Panc1 (cell line): ENCODE results near the gene FECH. TPM values are rescaled to one million over a fixed set of nuclear protein-coding genes. Genes with fewer than 3 reads are reported as not detected.
"Not testable (repeated sequence)": the region's sequence is repeated elsewhere in the genome, so short reads cannot be mapped to it uniquely, and the experiment has no call there.

Experiments
- ATAC-seq: fragments of 200-7000 bp; cut with Tn5 transposase; 2 replicates; pipeline ENCODE4 v1.9.1; 2020; ENCODE audit warnings: mild to moderate bottlenecking, moderate library complexity
- BruUV-seq: library from RNA; stranded (reverse); fragments of 400-500 nt; replicated peaks from 2 replicates; lab custom pipeline; 2021; lab: Mats Ljungman, UMichigan
- CTCF ChIA-PET: fragments of 300-600 bp; sonication (Branson Sonifier 250); formaldehyde crosslinking; loops from one replicate; lab custom pipeline; 2022; ENCODE audit warnings: antibody characterized with exemption; lab: Charles Lee
- POLR2A ChIA-PET: fragments of 300-600 bp; sonication (Branson Sonifier 250); formaldehyde crosslinking; loops from one replicate; lab custom pipeline; 2022; ENCODE audit warnings: antibody characterized with exemption; lab: Charles Lee
- DNase-seq: peaks from one replicate; pipeline ENCODE4 v3.0.0-alpha.2; 2010; ENCODE audit warnings: low read depth, low spot score
- H3K27ac ChIP-seq: 2 replicates; pipeline ENCODE4 v1.5.1; 2011; ENCODE audit warnings: mild to moderate bottlenecking, low read length, inconsistent platforms
- H3K27me3 ChIP-seq: fragments of 200-500 bp; sonication (Bioruptor generic); 2 replicates; pipeline ENCODE4 v1.6.0; 2014; ENCODE audit warnings: low read length, inconsistent platforms; ENCODE audit not compliant: control insufficient read depth, insufficient read depth
- H3K36me3 ChIP-seq: fragments of 200-500 bp; sonication (Bioruptor generic); 2 replicates; pipeline ENCODE4 v1.5.1; 2014; ENCODE audit warnings: inconsistent platforms, mild to moderate bottlenecking, low read length, moderate library complexity; ENCODE audit not compliant: control insufficient read depth, insufficient read depth
- H3K4me1 ChIP-seq: 2 replicates; pipeline ENCODE4 v1.5.1; 2011; ENCODE audit warnings: inconsistent platforms, mild to moderate bottlenecking, low read length, moderate library complexity; ENCODE audit not compliant: control insufficient read depth, insufficient read depth
- H3K4me3 ChIP-seq, 2 experiments: 2 replicates each; pipeline ENCODE4 v1.5.1; 2011 to 2012; ENCODE audit warnings: low read depth in 2 of 2, low read length in 2 of 2, mild to moderate bottlenecking in 2 of 2, inconsistent platforms in 1 of 2, moderate library complexity in 1 of 2
- H3K9me3 ChIP-seq: fragments of 200-500 bp; sonication (Bioruptor generic); 2 replicates; pipeline ENCODE4 v1.5.1; 2014; ENCODE audit warnings: low read depth, mild to moderate bottlenecking, inconsistent platforms, low read length, moderate library complexity; ENCODE audit not compliant: control insufficient read depth, insufficient read depth
- CTCF ChIP-seq: fragments of 450-650 bp; IDR thresholded peaks from 2 replicates; pipeline ENCODE4 v1.5.1; 2017; ENCODE audit warnings: mild to moderate bottlenecking
- POLR2AphosphoS5 ChIP-seq: IDR thresholded peaks from 2 replicates; pipeline ENCODE4 v1.6.1; 2012; ENCODE audit warnings: mild to moderate bottlenecking, low read depth, low read length, moderate library complexity
- SIN3A ChIP-seq: IDR thresholded peaks from 2 replicates; pipeline ENCODE4 v1.6.1; 2012; ENCODE audit warnings: low read depth, mild to moderate bottlenecking, low read length, moderate library complexity, borderline replicate concordance; ENCODE audit not compliant: insufficient read depth
- TCF7L2 ChIP-seq: IDR thresholded peaks from 2 replicates; pipeline ENCODE4 v1.6.1; 2011; ENCODE audit warnings: mild to moderate bottlenecking, low read depth, low read length, inconsistent platforms
- in situ Hi-C: cut with HindIII; loops from 2 replicates; pipeline ENCODE4 v1.10.0; 2016; ENCODE audit warnings: low sequenced_read_pairs, low pct_unique_long_range_greater_than_20kb
- intact Hi-C: fragments of 100-400 bp; cut with micrococcal nuclease; formaldehyde crosslinking; loops from one replicate; pipeline ENCODE4 v1.10.0; 2022; ENCODE audit not compliant: unreplicated experiment
- total RNA-seq: library from RNA; stranded (reverse); gene quantifications from one replicate; pipeline ENCODE4 v1.2.1, GENCODE V29; 2021; ENCODE audit not compliant: unreplicated experiment
- TF ChIP-seq, protein P1 (sequence below), 2 experiments: IDR thresholded peaks; 2 replicates each; pipeline ENCODE4 v1.6.1; 2011 to 2012; ENCODE audit warnings: low read depth in 2 of 2, control low read depth in 1 of 2, low read length in 1 of 2, mild to moderate bottlenecking in 1 of 2, moderate library complexity in 1 of 2; ENCODE audit not compliant: insufficient read depth in 1 of 2

The FECH gene
- total RNA-seq, 1 experiment from 2014 or later: 25.2 TPM

- DNase-seq: no peak
- Histone ChIP-seq H3K27ac (no peak overlapping the region), H3K36me3 (no peaks in the 10 kb centered on the region; the same call in 1 of the 2 replicates), H3K27me3 (no peaks in the 10 kb centered on the region), H3K4me1 (no peaks in the 10 kb centered on the region), H3K4me3 (no peak overlapping the region), H3K9me3 (no peaks in the 10 kb centered on the region)
- in situ Hi-C loops (no loop called here), intact Hi-C loops (no loop called here)
- no TSS peak for BruUV-seq
- no peak for ATAC-seq
- POLR2A ChIA-PET: no interaction called here
- TF ChIP-seq POLR2AphosphoS5 (no peak), TCF7L2 (no peak), SIN3A (no peak), CTCF (no peak)
- TF ChIP-seq, protein P1, sequence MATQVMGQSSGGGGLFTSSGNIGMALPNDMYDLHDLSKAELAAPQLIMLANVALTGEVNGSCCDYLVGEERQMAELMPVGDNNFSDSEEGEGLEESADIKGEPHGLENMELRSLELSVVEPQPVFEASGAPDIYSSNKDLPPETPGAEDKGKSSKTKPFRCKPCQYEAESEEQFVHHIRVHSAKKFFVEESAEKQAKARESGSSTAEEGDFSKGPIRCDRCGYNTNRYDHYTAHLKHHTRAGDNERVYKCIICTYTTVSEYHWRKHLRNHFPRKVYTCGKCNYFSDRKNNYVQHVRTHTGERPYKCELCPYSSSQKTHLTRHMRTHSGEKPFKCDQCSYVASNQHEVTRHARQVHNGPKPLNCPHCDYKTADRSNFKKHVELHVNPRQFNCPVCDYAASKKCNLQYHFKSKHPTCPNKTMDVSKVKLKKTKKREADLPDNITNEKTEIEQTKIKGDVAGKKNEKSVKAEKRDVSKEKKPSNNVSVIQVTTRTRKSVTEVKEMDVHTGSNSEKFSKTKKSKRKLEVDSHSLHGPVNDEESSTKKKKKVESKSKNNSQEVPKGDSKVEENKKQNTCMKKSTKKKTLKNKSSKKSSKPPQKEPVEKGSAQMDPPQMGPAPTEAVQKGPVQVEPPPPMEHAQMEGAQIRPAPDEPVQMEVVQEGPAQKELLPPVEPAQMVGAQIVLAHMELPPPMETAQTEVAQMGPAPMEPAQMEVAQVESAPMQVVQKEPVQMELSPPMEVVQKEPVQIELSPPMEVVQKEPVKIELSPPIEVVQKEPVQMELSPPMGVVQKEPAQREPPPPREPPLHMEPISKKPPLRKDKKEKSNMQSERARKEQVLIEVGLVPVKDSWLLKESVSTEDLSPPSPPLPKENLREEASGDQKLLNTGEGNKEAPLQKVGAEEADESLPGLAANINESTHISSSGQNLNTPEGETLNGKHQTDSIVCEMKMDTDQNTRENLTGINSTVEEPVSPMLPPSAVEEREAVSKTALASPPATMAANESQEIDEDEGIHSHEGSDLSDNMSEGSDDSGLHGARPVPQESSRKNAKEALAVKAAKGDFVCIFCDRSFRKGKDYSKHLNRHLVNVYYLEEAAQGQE (IDR thresholded peaks at IDR 0.05; ENCODE audit: insufficient read depth in 1 of 2, low read depth in 2 of 2, low read length in 1 of 2): no peak
- CTCF ChIA-PET: no interaction called here
Observed at GRCh38 chr18:57595347-57595746, 8.8 kb upstream of the FECH start.

DNA sequence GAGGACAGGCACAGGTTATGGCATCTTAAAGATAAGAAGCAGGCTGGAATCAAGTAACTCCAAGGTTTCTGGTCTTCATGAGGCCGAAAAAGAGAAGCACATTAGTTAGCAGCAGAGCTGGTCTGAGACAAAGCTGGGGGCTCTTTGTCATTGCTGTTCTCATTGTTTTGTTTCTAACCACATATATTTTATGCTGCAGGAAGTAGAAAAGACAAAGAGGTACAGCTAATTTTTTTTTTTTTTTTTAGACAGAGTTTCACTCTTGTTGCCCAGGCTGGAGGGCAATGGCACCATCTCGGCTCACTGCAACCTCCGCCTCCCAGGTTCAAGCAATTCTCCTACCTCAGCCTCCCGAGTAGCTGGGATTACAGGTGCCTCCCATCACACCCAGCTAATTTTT is 6.2 kb upstream of the FECH start:
- H3K36me3 ChIP-seq, H3K9me3 ChIP-seq, H3K4me1 ChIP-seq, H3K27me3 ChIP-seq, BruUV-seq, H3K27ac ChIP-seq, ATAC-seq, in situ Hi-C loops, DNase-seq, H3K4me3 ChIP-seq, POLR2A ChIA-PET, intact Hi-C loops: not testable (repeated sequence)
- CTCF ChIA-PET: interaction anchor here (0.7 kb wide), 1 partner anchor 158 kb away, joined by 3 read pairs; the partner anchor contains the start of gene ONECUT2

GRCh38 chr18:57589161-57589560 is 2.7 kb upstream of the FECH start:
- POLR2A ChIA-PET: no interaction called here
- in situ Hi-C loops (no loop called here), intact Hi-C loops (no loop called here)
- H3K4me1 ChIP-seq: peaks cover 14% of the 10 kb centered on the region; the same call in 1 of the 2 replicates
- H3K27ac ChIP-seq: no peak overlapping the region
- H3K27me3 ChIP-seq: no peaks in the 10 kb centered on the region
- H3K4me3 ChIP-seq: no peak overlapping the region
- no peaks in the 10 kb centered on the region for H3K9me3 ChIP-seq
- ATAC-seq: no peak
- BruUV-seq: no TSS peak
- DNase-seq: no peak
- H3K36me3 ChIP-seq: peaks cover 3% of the 10 kb centered on the region; the same call in 1 of the 2 replicates
- TF ChIP-seq CTCF: no peak
- CTCF ChIA-PET: no interaction called here
